IPS-18a (cell line): ENCODE measurements around the gene RTN4.
"Not testable (repeated sequence)": the region's sequence is repeated elsewhere in the genome, so short reads cannot be mapped to it uniquely, and the experiment has no call there.

ENCODE experiments used
- H3K27ac ChIP-seq: one replicate; pipeline ENCODE4 v1.5.1; 2013; ENCODE audit warnings: low read length
- H3K27me3 ChIP-seq: one replicate; pipeline ENCODE4 v1.6.1; 2013; ENCODE audit warnings: mild to moderate bottlenecking, low read length; ENCODE audit not compliant: control insufficient read depth, insufficient read depth
- H3K36me3 ChIP-seq: one replicate; pipeline ENCODE4 v1.6.1; 2013; ENCODE audit warnings: low read depth, low read length; ENCODE audit not compliant: control insufficient read depth
- H3K4me1 ChIP-seq: one replicate; pipeline ENCODE4 v1.6.1; 2013; ENCODE audit warnings: low read depth, low read length; ENCODE audit not compliant: control insufficient read depth
- H3K4me3 ChIP-seq: one replicate; pipeline ENCODE4 v1.5.1; 2013; ENCODE audit warnings: low read length
- H3K9ac ChIP-seq: one replicate; pipeline ENCODE4 v1.6.1; 2013; ENCODE audit warnings: mild to moderate bottlenecking, low read length, moderate library complexity
- H3K9me3 ChIP-seq: one replicate; pipeline ENCODE4 v1.6.1; 2013; ENCODE audit warnings: low read depth, low read length; ENCODE audit not compliant: control insufficient read depth

RTN4 gene

GRCh38 chr2:54999182-54999581 lies 51.1 kb downstream of the RTN4 start:
- Histone ChIP-seq H3K27ac (no peak overlapping the region), H3K27me3 (no peaks in the 10 kb centered on the region), H3K4me1 (no peaks in the 10 kb centered on the region), H3K9ac (no peak overlapping the region), H3K4me3 (no peak overlapping the region), H3K36me3 (no peaks in the 10 kb centered on the region), H3K9me3 (no peaks in the 10 kb centered on the region)

DNA sequence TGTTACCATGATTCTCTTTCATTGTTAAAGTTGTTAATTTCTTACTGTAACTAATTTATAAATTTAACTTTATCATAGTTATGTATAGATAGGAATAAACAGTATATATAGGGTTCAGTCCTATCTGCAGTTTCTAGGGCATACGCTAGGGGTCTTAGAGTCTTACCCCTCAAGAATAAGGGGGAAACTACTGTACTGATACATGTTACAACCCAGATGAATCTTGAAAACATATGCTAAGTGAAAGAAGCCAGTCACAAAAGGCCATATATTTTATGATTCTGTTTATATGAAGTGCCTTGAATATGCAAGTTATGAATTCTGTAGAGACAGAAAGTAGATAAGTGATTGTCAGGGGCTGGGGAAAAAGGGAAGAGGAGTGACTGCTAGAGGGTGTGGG lies 52.4 kb downstream of the RTN4 start:
- H3K9ac ChIP-seq, result no peak overlapping the region
- H3K9me3 ChIP-seq, result no peaks in the 10 kb centered on the region
- H3K4me1 ChIP-seq, result no peaks in the 10 kb centered on the region

GRCh38 chr2:54995553-54995952 lies 54.7 kb downstream of the RTN4 start:
- Histone ChIP-seq H3K4me3 (no peak overlapping the region), H3K27ac (no peak overlapping the region), H3K9ac (no peak overlapping the region), H3K4me1 (no peaks in the 10 kb centered on the region), H3K9me3 (no peaks in the 10 kb centered on the region), H3K36me3 (no peaks in the 10 kb centered on the region), H3K27me3 (no peaks in the 10 kb centered on the region)

More for the DNA sequence above, 52.4 kb downstream of the RTN4 start:
- no peak overlapping the region for H3K4me3 ChIP-seq
- no peaks in the 10 kb centered on the region for H3K27me3 ChIP-seq
- no peak overlapping the region for H3K27ac ChIP-seq
- no peaks in the 10 kb centered on the region for H3K36me3 ChIP-seq

- H3K4me3 ChIP-seq, H3K27me3 ChIP-seq, H3K27ac ChIP-seq, H3K9ac ChIP-seq, H3K9me3 ChIP-seq, H3K4me1 ChIP-seq: not testable (repeated sequence)
- H3K36me3 ChIP-seq, result peaks cover 14% of the 10 kb centered on the region
These were observed 59.6 kb downstream of the RTN4 start for GRCh38 chr2:54990694-54991093.

GRCh38 chr2:54988612-54989011 lies 61.6 kb downstream of the RTN4 start:
- H3K27me3 ChIP-seq, result no peaks in the 10 kb centered on the region
- no peaks in the 10 kb centered on the region for H3K9me3 ChIP-seq
- no peak overlapping the region for H3K9ac ChIP-seq
- peaks cover 24% of the 10 kb centered on the region for H3K36me3 ChIP-seq
- no peak overlapping the region for H3K4me3 ChIP-seq
- H3K27ac ChIP-seq, result no peak overlapping the region
- H3K4me1 ChIP-seq, result no peaks in the 10 kb centered on the region

DNA sequence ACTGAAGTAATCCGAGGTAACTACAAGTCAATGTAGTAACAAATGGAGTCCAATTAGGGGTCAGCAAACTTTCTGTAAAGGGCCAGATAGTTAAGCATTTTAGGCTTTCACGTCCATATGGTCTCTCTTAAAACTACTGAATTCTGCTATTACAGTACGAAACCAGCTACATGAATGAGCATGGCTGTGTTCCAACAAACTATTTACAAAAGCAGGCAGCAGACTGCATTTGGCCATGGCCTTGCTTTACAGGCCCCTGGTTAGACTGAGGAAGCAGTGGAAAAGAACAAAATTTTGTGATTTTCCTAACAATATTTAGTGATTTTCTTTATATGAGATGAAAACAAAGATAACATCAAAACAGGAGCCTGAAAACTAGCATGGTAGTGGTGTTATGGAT lies 64.0 kb downstream of the RTN4 start:
- H3K9ac ChIP-seq, result no peak overlapping the region
- no peaks in the 10 kb centered on the region for H3K4me1 ChIP-seq
- peaks cover 35% of the 10 kb centered on the region for H3K36me3 ChIP-seq
- H3K9me3 ChIP-seq, result no peaks in the 10 kb centered on the region
- no peaks in the 10 kb centered on the region for H3K27me3 ChIP-seq
- no peak overlapping the region for H3K4me3 ChIP-seq
- H3K27ac ChIP-seq, result no peak overlapping the region

DNA sequence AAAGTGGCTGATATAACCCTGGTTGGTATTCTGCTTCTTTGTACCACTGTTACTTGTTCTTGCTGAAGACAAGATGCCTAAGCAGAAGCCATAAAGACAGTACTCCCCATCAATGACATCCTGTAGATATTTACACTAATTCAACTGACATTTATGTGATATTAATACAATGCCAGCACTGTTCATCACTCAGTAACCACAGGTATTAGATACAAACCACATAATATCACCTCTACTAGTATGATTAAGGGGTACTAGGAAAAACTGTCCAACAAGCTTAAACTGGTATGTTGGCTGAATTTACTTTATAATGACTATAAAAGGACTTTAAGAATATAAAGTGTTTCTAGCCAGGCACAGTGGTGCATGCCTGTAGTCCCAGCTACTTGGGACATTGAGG lies 65.8 kb downstream of the RTN4 start:
- H3K9ac ChIP-seq, result no peak overlapping the region
- H3K36me3 ChIP-seq, result peaks cover 42% of the 10 kb centered on the region
- H3K4me3 ChIP-seq, result no peak overlapping the region
- H3K27ac ChIP-seq, result no peak overlapping the region
- H3K27me3 ChIP-seq, result no peaks in the 10 kb centered on the region
- H3K9me3 ChIP-seq, result no peaks in the 10 kb centered on the region
- no peaks in the 10 kb centered on the region for H3K4me1 ChIP-seq

- H3K9me3 ChIP-seq, result no peaks in the 10 kb centered on the region
- peaks cover 42% of the 10 kb centered on the region for H3K36me3 ChIP-seq
- H3K4me3 ChIP-seq, result no peak overlapping the region
- H3K4me1 ChIP-seq, result no peaks in the 10 kb centered on the region
- H3K27me3 ChIP-seq, result no peaks in the 10 kb centered on the region
- no peak overlapping the region for H3K27ac ChIP-seq
- no peak overlapping the region for H3K9ac ChIP-seq
These were observed 66.7 kb downstream of the RTN4 start for GRCh38 chr2:54983345-54984220.

DNA sequence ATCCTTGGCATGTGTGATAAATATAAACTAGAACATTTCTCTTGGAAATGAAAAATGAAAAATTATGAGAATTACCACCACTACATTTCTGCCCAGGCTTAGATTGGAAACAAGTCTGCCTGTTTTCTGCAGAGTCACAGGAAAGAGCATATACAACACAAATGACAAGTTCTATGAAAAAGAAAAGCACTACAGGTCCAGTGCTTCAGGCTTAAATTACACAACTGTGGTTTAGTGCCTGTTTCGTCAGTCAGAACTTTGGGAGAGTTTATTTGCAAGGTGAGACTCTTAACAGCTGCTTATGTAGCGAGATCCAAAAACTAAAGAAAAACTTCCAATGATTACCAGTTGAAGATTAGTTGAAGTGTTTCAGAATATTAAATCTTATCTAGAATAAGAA lies 68.9 kb downstream of the RTN4 start:
- no peak overlapping the region for H3K27ac ChIP-seq
- H3K36me3 ChIP-seq, result peaks cover 36% of the 10 kb centered on the region
- no peak overlapping the region for H3K4me3 ChIP-seq
- no peak overlapping the region for H3K9ac ChIP-seq
- no peaks in the 10 kb centered on the region for H3K27me3 ChIP-seq
- no peaks in the 10 kb centered on the region for H3K9me3 ChIP-seq
- no peaks in the 10 kb centered on the region for H3K4me1 ChIP-seq

- Histone ChIP-seq H3K9me3 (no peaks in the 10 kb centered on the region), H3K27ac (no peak overlapping the region), H3K27me3 (no peaks in the 10 kb centered on the region), H3K9ac (no peak overlapping the region), H3K36me3 (peaks cover 35% of the 10 kb centered on the region), H3K4me3 (no peak overlapping the region), H3K4me1 (no peaks in the 10 kb centered on the region)
These were observed 70.8 kb downstream of the RTN4 start for GRCh38 chr2:54979321-54980044.

DNA sequence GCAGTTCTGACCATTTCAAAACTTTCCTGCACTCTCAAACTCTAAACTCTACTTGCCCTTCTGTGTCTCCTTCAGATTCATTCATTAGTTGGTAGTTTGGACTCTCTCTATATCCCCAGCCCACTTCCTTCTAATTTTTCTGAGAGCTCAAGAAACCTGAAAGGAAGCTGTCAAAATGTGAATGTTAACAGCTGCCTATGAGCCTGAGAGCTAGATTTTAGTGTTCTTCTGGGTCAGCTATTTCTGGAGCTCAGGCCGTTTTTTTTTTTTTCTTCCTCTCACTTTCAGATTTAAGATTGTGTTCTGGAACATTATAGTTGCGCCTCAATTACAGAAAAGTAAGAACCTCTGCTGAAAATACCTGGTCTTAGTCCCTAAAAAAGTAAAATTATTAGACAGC lies 73.1 kb downstream of the RTN4 start:
- no peak overlapping the region for H3K27ac ChIP-seq
- no peaks in the 10 kb centered on the region for H3K9me3 ChIP-seq
- peaks cover 32% of the 10 kb centered on the region for H3K36me3 ChIP-seq
- no peaks in the 10 kb centered on the region for H3K4me1 ChIP-seq
- no peak overlapping the region for H3K4me3 ChIP-seq
- H3K27me3 ChIP-seq, result no peaks in the 10 kb centered on the region
- no peak overlapping the region for H3K9ac ChIP-seq
